Activated T-cell treated with anti-CD3 and anti-CD28 coated beads, Interleukin-2, amount 50 U/mL, for 24 hours (primary cell): Measurements from ENCODE around the gene TRIM5.
"Not testable (repeated sequence)": the region's sequence is repeated elsewhere in the genome, so short reads cannot be mapped to it uniquely, and the experiment has no call there.

Experiments used
- DNase-seq: peaks from one replicate; pipeline ENCODE4 v3.0.0-alpha.2; 2020
- H3K27ac Mint-ChIP-seq: 2 replicates; pipeline ENCODE4 v1.8.0; 2020; ENCODE audit warnings: mild to moderate bottlenecking, mixed read lengths
- H3K27me3 Mint-ChIP-seq: 2 replicates; pipeline ENCODE4 v1.8.0; 2020; ENCODE audit warnings: mixed read lengths
- H3K36me3 Mint-ChIP-seq: 2 replicates; pipeline ENCODE4 v1.8.0; 2020; ENCODE audit warnings: low read depth, mixed read lengths
- H3K4me1 Mint-ChIP-seq: 2 replicates; pipeline ENCODE4 v1.8.0; 2020; ENCODE audit warnings: low read depth, mixed read lengths
- H3K4me3 Mint-ChIP-seq: 2 replicates; pipeline ENCODE4 v1.8.0; 2020; ENCODE audit warnings: mild to moderate bottlenecking, moderate library complexity, mixed read lengths
- H3K9me3 Mint-ChIP-seq: 2 replicates; pipeline ENCODE4 v1.8.0; 2020; ENCODE audit warnings: mixed read lengths

The TRIM5 gene, protein sequence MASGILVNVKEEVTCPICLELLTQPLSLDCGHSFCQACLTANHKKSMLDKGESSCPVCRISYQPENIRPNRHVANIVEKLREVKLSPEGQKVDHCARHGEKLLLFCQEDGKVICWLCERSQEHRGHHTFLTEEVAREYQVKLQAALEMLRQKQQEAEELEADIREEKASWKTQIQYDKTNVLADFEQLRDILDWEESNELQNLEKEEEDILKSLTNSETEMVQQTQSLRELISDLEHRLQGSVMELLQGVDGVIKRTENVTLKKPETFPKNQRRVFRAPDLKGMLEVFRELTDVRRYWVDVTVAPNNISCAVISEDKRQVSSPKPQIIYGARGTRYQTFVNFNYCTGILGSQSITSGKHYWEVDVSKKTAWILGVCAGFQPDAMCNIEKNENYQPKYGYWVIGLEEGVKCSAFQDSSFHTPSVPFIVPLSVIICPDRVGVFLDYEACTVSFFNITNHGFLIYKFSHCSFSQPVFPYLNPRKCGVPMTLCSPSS

GRCh38 chr11:5684646-5685362 lies at the start of gene TRIM5:
TRIM5 (minus strand) TSS chr11:5685074; CDS start chr11:5680177, 4,897 bp downstream.
- Mint-ChIP-seq H3K27ac (peak within 1 kb of the TSS; percentile 98), H3K36me3 (peaks cover 14% of the 10 kb centered on the region), H3K9me3 (no peaks in the 10 kb centered on the region), H3K27me3 (no peaks in the 10 kb centered on the region), H3K4me1 (peaks cover 52% of the 10 kb centered on the region), H3K4me3 (peak within 1 kb of the TSS; percentile 85)
- peak; percentile 80 for DNase-seq

DNA sequence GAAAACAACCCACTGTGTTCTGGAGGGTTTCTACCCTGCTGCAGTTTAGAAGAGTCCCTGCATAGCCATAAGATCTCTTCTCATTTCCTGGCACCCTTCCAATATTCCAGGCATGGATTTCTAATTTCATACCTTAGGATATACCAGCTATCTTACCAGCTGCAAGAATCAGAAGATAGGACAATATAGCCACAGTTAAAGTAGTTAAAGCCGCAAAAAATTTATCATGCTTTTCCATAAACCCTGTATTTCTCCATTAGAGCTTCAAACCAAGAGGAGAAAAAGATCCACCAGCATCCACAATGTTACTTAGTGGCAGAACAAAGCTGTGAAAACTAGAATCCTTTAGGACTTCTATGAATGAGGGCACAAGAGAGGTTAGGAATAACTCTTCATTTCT lies 42.8 kb upstream of the TRIM5 start:
- Mint-ChIP-seq H3K4me3 (no peak overlapping the region), H3K9me3 (no peaks in the 10 kb centered on the region), H3K27me3 (no peaks in the 10 kb centered on the region)

GRCh38 chr11:5726351-5726750 lies 41.5 kb upstream of the TRIM5 start:
- Mint-ChIP-seq H3K27ac (no peak overlapping the region), H3K4me3 (no peak overlapping the region), H3K4me1 (no peaks in the 10 kb centered on the region), H3K36me3 (peaks cover 2% of the 10 kb centered on the region), H3K27me3 (no peaks in the 10 kb centered on the region), H3K9me3 (no peaks in the 10 kb centered on the region)
- DNase-seq = no peak

More for the DNA sequence above, 42.8 kb upstream of the TRIM5 start:
- no peak overlapping the region for H3K27ac Mint-ChIP-seq
- DNase-seq = no peak
- peaks cover 2% of the 10 kb centered on the region for H3K36me3 Mint-ChIP-seq
- H3K4me1 Mint-ChIP-seq = no peaks in the 10 kb centered on the region

GRCh38 chr11:5722622-5723021 lies 37.7 kb upstream of the TRIM5 start:
- Mint-ChIP-seq H3K9me3 (no peaks in the 10 kb centered on the region), H3K27me3 (no peaks in the 10 kb centered on the region), H3K4me1 (no peaks in the 10 kb centered on the region), H3K36me3 (peaks cover 10% of the 10 kb centered on the region), H3K27ac (no peak overlapping the region), H3K4me3 (no peak overlapping the region)
- DNase-seq = no peak

DNA sequence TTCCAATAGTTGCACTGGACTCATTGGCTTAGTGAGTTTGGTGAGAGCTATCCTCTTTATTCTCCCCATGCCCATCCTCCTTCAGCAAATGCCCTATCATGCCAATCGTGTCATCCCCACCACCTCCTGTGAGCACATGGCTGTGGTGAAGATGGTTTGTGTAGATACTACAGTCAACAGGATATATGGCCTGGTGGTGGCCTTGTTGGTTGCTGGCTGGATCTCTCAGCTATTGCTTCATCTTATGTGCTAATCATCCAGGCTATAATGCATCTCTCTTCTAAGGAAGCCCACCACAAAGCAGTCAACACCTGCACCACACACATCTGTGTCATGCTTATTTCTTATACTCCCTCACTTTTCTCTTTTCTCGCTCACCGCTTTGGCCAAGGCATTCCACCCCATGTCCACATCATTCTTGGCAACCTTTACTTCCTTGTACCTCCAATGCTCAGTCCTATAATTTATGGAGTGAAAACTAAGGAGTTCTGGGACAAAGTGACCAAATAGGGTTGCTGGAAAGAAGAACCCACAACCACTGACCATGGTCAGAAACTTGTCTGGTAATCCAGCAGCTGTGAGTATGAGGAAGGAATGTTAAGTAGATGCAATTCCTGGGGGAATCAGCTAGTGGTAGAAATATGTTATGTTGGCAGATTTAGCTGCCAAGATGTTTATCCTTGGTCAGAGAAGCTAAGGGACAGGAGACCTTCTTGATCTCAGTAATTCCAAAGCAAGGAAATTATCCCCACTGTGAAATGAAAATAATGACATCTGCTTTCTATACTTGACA lies 35.0 kb upstream of the TRIM5 start:
- peaks cover 13% of the 10 kb centered on the region for H3K36me3 Mint-ChIP-seq
- H3K4me3 Mint-ChIP-seq = no peak overlapping the region
- no peaks in the 10 kb centered on the region for H3K4me1 Mint-ChIP-seq
- DNase-seq = no peak
- no peak overlapping the region for H3K27ac Mint-ChIP-seq
- H3K27me3 Mint-ChIP-seq = no peaks in the 10 kb centered on the region
- H3K9me3 Mint-ChIP-seq = no peaks in the 10 kb centered on the region

DNA sequence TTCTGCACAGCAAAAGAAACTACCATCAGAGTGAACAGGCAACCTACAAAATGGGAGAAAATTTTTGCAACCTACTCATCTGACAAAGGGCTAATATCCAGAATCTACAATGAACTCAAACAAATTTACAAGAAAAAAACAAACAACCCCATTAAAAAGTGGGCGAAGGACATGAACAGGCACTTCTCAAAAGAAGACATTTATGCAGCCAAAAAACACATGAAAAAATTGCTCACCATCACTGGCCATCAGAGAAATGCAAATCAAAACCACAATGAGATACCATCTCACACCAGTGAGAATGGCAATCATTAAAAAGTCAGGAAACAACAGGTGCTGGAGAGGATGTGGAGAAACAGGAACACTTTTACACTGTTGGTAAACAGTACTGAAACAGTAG lies 31.6 kb upstream of the TRIM5 start:
- H3K4me1 Mint-ChIP-seq, DNase-seq, H3K27ac Mint-ChIP-seq, H3K9me3 Mint-ChIP-seq, H3K27me3 Mint-ChIP-seq, H3K4me3 Mint-ChIP-seq: not testable (repeated sequence)
- H3K36me3 Mint-ChIP-seq = peaks cover 24% of the 10 kb centered on the region

GRCh38 chr11:5713695-5714094 lies 28.8 kb upstream of the TRIM5 start:
- Mint-ChIP-seq H3K36me3 (peaks cover 34% of the 10 kb centered on the region), H3K9me3 (no peaks in the 10 kb centered on the region), H3K27ac (no peak overlapping the region), H3K4me3 (no peak overlapping the region), H3K4me1 (peaks cover 4% of the 10 kb centered on the region), H3K27me3 (no peaks in the 10 kb centered on the region)
- no peak for DNase-seq

DNA sequence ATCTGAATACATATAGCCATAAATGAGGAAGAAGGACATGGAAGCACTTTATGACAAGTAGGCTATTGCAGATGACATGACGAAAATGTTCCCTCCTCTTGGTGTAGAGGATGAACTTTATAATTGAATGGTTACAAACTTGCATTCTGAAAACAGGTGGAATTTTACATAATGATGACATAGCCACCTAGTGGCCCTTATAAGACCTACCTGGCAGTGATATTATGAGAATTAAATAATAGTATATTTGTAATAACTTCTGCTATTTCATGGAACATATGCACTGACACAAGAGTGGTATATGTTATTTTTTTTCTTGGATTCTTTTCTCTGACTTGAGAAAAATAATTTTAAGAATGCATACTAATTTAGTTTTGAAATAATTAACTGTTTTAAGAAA lies 27.6 kb upstream of the TRIM5 start:
- peaks cover 4% of the 10 kb centered on the region for H3K4me1 Mint-ChIP-seq
- H3K27me3 Mint-ChIP-seq = no peaks in the 10 kb centered on the region
- H3K27ac Mint-ChIP-seq = no peak overlapping the region
- no peak overlapping the region for H3K4me3 Mint-ChIP-seq
- no peaks in the 10 kb centered on the region for H3K9me3 Mint-ChIP-seq
- no peak for DNase-seq
- peaks cover 43% of the 10 kb centered on the region for H3K36me3 Mint-ChIP-seq

GRCh38 chr11:5705688-5706087 lies 20.8 kb upstream of the TRIM5 start:
- no peaks in the 10 kb centered on the region for H3K9me3 Mint-ChIP-seq
- H3K4me1 Mint-ChIP-seq = peaks cover 38% of the 10 kb centered on the region
- H3K27ac Mint-ChIP-seq = peak overlapping the region; percentile 27
- H3K4me3 Mint-ChIP-seq = no peak overlapping the region
- DNase-seq = no peak
- H3K27me3 Mint-ChIP-seq = no peaks in the 10 kb centered on the region
- peaks cover 78% of the 10 kb centered on the region for H3K36me3 Mint-ChIP-seq

DNA sequence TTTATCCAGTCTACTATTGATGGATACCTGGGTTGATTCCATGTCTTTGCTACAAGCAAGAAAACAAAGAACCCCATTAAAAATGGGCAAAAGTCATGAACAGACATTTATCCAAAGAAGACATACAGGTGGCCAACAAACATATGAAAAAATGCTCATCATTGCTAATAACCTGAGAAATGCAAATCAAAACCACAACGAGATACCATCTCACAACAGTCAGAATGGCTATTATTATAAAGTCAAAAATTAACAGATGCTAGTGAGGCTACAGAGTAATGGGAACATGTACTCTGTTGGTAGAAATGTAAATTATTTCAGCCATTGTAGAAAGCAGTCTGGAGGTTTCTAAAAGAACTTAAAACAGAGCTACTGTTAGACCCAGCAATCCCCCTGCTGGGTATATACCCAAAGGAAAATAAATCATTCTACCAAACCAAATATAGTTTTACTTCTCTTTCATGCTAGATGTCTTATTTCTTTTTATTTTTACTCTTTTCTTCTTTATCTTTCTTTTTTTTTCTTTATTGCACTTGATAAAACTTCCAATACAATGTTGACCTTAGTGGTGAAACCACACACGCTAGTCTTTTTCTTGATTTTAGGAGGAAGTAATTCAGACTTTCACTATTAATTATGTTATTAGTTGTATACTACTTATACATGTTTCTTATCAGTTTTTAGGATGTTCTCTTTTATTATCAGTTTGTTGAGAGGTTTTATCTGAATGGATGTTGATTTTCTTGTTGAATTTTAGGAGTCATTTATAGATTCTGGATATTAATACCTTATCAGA lies 19.1 kb upstream of the TRIM5 start:
- Mint-ChIP-seq H3K27me3 (no peaks in the 10 kb centered on the region), H3K27ac (peak overlapping the region; percentile 55), H3K9me3 (no peaks in the 10 kb centered on the region), H3K4me3 (no peak overlapping the region), H3K4me1 (peaks cover 49% of the 10 kb centered on the region), H3K36me3 (peaks cover 76% of the 10 kb centered on the region)
- DNase-seq = no peak

DNA sequence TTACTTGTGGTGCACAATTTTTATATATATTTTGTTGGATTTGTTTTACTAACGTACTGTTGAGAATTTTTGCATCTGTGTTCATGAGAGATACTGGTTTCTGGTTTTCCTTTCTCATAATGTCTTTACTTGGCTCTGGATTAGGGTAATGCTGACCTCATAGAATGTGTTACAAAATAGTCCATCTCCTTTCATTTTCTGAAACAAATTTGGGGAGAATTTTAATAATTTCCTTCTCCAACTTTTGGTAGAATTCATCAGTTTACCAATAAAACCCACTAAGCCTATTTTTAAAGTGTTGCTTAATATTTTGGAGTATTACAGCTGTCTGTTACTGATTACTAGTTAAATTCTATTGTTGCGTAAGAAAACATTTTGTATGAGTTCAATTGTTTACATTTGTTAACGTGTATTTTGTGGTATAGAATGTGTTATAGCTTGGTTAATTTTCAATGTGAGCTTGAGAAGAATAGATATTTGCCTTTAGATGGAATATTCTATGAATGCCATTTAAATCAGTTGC lies 16.2 kb upstream of the TRIM5 start:
- Mint-ChIP-seq H3K27ac (peak overlapping the region; percentile 69), H3K36me3 (peaks cover 80% of the 10 kb centered on the region), H3K9me3 (no peaks in the 10 kb centered on the region), H3K4me3 (no peak overlapping the region), H3K27me3 (no peaks in the 10 kb centered on the region), H3K4me1 (peaks cover 75% of the 10 kb centered on the region)
- DNase-seq = no peak

DNA sequence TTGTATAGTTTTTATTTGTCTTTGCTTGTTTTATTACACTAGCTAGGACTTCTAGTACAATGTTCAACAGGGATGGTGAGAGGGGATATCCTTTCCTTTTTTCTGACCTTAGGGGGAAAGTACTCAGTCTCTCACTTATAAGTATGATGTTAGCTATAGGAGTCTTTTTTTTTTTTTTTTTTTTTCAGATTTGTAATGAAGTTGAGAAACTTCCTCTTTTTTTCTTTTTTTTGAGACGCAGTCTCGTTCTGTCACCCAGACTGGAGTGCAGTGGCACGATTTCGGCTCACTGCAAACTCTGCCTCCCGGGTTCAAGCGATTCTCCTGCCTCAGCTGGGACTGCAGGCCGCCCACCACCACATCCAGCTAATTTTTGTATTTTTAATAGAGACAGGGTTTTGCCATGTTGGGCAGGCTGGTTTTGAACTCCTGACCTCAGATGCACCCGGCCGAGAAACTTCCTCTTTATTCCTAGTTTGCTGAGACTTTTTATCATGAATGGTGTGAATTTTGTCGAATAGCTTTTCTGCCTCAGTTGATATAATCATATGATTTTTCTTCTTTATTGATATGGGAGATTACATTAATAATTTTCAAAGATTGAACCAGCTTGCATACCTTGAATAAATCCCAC lies 15.7 kb upstream of the TRIM5 start:
- Mint-ChIP-seq H3K4me1 (peaks cover 77% of the 10 kb centered on the region), H3K4me3 (peak overlapping the region; percentile 18)

GRCh38 chr11:5698281-5698680 lies 13.4 kb upstream of the TRIM5 start:
- Mint-ChIP-seq H3K27me3 (no peaks in the 10 kb centered on the region), H3K9me3 (no peaks in the 10 kb centered on the region), H3K4me1 (peaks cover 81% of the 10 kb centered on the region), H3K4me3 (no peak overlapping the region), H3K36me3 (peaks cover 67% of the 10 kb centered on the region), H3K27ac (peak overlapping the region; percentile 64)
- no peak for DNase-seq

More for the DNA sequence above, 15.7 kb upstream of the TRIM5 start:
- peaks cover 81% of the 10 kb centered on the region for H3K36me3 Mint-ChIP-seq
- peak overlapping the region; percentile 69 for H3K27ac Mint-ChIP-seq
- DNase-seq = no peak
- H3K9me3 Mint-ChIP-seq = no peaks in the 10 kb centered on the region
- H3K27me3 Mint-ChIP-seq = no peaks in the 10 kb centered on the region
